Activated CD4-positive, alpha-beta T cell treated with anti-CD3 and anti-CD28 coated beads, Interleukin-2, amount 50 U/mL, for 48 hours (primary cell): ENCODE data around the gene SHPK.
"Not testable (repeated sequence)": the region's sequence is repeated elsewhere in the genome, so short reads cannot be mapped to it uniquely, and the experiment has no call there.

ENCODE experiments used
- DNase-seq, 2 experiments: peaks; one replicate each; pipeline ENCODE4 v3.0.0-alpha.2; 2020

Gene SHPK

DNA sequence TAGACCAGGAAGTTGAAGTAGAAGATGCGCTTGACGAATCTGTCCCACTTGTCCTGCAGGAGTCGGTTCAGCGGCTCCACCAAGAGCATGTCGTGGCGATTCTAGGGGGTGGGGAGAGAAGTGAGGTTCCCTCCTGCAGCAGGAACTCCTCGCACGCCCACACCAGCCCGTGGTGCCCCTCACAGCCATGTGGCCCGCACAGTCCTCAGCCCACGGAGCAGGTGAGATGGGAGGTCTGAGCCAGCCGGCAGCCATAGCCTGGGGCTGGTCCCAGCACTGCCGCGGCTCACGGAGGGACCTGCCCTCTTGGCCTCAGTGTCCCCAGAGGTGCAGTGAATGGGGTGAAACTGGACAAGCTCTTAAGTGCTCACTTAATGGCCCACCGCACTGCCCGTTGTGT, 50.2 kb downstream of the SHPK start:
- DNase-seq, result no peak

DNA sequence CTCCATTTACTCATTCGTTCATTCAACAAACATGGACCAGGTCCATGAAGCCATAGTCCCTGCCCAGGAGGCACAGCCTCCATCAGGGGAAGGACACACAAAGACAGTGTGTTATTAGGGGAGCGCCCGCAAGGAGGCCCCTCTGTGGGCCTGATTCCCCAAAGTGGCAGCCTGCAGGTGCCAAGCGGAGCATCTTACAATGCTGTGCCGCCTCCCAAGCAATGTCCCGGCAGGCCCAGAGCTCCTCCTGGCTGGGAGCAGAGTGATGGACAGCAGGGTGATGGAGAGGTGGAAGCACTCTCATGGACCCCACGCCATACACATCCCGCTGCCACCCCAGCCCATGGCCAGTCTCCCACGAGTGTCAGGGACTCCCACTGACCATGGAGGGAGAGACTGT, 52.6 kb downstream of the SHPK start:
- no peak for DNase-seq

DNA sequence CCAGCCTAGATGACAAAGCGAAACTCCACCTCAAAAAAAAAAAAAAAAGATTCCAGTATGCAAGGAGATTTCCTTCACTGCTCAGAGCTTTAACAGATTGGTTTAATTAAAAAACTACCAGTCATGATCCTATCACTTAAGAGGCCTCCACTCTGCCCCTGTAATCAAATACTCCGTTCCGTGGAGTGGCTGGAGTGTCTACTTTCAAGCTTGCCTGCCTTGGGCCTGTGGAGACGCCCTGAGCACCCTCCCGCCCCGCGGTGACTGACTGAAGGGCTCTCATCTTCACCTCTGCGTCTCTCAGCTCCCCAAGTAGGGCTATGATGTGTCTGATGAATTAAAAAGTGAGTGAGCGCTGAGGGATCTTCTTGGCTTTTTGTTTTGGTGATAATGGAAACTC, 53.1 kb downstream of the SHPK start:
- no peak for DNase-seq

DNA sequence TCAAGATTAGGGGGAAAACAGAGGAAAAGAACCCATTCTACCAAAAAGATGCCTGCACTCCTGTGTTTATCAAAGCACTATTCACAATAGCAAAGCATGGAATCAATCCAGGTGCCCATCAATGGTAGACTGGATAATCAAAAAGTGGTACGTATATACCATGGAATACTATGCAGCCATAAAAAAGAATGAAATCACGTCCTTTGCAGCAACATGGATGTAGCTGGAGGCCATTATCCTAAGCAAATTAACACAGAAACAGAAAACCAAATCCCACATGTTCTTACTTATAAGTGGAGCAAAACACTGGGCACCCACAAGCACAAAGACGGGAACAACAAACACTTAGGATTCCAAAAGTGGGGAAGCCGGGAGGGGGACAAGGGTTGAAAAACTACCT, 57.4 kb downstream of the SHPK start:
- DNase-seq, result not testable (repeated sequence)

DNA sequence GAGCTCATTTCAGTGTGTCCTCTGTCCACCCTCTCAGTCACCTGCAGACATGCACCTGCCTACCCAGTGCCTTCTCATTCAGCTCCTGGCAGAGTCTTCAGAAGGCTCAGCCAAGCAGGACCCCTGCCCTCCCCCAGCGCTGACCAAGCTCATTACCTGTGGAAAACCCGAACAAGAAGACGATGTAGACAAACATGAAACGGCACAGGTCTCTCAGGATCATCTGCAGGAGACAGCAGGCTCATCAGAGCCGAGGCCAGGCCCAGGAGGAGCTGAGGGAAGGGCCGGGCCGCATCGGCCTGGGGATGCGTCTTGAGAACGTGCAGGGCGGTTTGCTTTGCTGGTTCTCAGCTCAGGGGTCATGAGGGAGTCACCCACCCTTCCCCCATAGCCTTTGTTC, 59.1 kb downstream of the SHPK start:
- no peak for DNase-seq

DNA sequence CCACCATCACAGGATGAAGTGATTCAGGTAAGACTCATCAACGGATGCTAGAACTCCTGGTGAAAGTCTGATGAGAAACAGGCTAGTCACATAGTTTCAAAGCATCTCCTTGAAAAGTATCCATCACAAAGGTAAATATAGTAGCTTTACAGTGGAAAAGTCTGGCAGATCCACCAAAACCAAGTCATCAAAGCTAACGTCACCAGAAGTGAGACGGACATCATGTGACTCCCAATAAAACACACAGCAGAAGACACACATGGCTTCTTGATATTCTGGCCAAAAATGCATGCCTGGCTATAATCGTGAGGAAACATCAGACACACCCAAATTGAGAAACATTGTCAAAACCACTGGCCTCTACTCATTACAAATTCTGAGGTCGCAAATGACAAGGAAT, 60.5 kb downstream of the SHPK start:
- DNase-seq, result no peak

DNA sequence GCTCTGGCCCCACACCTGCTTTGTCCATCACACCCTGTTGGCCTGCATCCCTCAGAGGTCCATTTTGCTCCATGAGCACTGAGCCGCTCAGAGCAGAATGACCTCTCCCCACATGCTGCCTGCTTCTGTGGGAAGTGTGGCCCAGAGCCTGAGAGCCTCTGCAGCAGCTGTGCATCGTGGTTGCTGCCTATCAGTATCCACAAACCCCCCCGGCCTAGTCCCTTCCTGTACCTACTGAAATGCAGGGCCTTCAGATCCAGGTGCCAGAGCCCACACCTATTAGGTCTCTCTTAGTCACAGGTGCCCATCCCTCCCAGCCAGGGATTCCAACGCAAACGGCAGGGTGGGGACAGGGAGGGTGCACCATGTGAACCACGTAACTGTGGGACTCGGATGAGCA, 61.8 kb downstream of the SHPK start:
- no peak for DNase-seq

DNA sequence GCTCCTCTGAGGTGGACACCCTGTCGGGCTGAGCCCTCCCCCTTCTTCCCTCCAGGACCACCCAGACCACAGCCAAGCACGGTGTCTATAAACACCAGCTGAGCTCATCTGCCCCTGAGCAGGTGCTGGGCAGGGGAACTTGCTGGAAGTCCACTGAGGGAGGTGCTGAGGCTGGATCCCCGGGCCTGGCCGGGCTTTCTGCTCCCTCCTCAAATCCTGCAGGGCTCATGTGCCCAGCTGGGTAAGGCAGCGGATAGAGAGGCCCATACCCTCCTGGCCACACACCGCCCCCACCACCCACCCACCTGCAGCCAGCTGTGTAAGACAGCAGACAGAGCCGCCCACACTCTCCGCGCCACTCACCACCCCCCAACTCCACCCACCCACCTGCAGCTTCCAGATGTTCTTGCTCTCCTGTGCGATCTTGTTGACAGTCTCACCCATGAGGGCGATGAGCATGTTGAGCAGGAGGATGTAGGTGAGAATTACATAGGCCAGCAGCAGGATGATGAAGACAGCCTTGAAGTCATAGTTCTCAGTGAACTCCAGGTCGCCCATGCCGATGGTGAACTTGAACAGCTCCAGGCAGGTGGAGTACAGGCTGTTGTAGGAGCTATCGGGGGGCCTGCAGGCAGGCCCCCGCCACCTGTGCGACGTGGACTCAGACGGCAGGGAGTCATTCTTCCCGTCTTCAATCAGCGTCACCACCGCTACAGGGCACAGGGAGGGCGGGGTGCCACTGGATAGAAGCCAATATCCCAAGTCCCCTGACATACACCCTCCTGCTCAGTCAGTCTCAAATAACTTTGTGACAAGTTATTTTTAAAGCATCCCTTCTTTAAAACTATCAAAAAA, 62.6 kb downstream of the SHPK start:
- DNase-seq, result no peak

DNA sequence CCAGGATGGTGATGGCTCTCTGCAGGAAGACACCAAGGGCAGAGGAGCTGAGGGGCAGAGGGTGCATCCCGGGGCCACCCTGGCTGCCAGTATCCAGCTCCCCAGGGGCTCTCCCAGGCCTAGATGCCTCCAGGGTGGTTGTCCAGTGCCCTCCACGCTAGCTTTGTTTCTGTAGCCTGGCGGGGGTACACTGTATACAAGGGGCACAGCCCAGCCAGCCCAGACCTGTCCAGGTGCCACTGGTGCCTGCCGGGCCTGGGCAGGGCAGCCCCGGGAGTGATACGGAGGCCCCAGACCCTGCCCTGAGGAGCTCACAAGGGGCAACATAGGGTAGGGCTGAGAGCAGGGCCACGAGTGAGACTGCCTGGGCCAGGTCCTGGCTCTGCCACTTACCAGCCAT, 63.8 kb downstream of the SHPK start:
- DNase-seq, result no peak

DNA sequence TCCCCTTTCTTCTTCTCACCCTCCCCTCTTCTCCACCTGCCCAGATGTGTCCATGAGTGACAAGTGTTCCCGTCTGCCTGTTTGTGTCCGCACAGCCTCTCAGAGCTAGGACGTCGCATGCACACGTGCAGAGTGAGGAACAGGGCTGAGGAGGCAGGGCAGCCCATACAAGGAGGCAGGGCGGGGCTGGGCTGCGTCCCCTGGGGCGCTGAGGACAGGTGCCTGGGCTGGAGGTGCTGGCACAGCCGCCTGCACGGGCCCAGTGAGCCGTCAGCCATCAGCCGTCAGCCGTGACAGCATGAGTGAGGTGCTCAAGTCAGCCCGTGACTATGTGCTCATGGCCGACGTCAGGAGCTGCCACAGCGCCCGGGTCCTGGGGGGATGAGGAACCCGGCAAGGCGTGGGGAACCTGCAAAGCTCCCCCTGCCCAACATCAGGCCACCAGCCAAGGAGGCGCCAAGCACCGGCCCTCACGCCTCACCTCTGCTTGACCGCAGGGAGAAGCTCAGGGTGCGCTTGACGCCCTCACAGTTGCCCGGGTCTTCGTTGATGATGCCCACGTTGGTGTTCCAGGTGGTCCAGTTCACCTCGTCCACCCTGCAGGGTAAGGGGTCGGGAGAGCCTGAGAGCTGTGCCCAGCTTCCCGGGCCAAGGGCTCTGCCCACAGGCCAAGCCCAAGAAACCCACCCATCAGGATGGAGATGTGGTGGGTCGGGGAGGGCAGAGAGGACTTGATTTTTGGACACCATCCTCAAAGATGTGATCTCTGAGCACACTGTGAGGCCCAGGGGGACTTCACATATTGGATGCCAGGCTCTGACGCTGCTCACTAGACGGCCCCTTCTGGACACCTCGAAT, 64.8 kb downstream of the SHPK start:
- no peak for DNase-seq

DNA sequence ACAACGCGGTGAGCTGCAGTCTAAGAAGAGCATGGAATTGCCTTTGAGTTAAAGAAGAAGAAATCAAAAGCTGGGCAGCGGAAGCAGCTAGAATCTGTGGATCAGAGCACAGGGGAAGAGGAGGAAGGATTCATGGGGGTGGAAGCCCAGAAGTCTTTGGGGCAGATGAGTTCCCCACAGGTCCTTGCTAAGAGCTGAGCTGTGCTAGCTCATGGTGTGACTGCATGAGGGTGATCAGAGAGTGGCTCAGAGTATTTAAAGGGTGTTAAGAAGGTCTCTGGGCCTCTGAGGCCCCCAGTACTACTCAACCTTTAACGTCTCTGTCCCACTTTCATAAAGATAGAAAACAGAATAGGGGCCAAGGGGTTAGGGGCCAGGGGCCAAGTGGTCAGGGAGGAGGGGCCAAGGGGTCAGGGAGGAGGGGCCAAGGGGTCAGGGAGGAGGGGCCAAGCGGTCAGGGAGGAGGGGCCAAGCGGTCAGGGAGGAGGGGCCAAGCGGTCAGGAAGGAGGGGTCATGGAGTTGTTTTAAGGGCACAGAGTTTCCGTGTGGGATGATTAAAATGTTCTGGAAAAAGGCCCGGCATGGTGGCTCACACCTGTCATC, 66.4 kb downstream of the SHPK start:
- no peak for DNase-seq

DNA sequence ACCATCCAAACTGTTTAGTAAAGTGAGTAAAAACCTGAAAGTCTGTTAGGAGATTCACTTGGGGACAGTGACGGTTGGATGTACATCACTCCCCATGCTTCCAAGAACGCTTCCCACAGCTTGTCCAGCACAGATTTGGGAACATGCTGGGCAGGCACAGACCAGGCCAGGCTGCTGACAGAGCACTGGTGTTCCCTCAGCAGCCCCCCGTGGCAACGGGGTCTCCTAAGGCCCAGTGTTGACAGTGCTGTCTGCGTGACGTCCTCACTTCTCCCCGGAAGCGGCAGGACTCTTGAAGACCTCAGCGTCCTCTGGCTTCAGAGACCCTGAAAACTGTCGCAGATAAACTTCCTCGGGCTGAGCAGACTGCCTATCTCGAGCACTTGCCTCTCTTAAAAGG, 69.5 kb downstream of the SHPK start:
- DNase-seq, result no peak

DNA sequence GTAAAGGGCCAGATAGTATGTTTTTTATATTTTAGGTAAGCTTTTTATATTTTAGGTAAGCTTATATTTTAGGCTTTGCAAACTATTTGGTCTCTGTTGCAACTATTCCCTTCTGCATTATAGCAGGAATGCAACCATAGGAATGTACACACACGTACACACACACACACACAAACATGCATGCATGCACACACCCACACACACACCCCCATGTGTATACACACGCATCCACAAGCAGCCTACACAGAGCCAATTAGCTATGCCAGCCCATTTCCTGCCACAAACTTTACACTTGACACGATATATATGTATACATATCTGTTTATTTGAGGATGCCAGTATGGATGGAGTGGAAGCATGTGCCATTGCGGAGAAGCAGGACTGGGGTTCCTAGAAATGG, 70.9 kb downstream of the SHPK start:
- DNase-seq, result no peak

DNA sequence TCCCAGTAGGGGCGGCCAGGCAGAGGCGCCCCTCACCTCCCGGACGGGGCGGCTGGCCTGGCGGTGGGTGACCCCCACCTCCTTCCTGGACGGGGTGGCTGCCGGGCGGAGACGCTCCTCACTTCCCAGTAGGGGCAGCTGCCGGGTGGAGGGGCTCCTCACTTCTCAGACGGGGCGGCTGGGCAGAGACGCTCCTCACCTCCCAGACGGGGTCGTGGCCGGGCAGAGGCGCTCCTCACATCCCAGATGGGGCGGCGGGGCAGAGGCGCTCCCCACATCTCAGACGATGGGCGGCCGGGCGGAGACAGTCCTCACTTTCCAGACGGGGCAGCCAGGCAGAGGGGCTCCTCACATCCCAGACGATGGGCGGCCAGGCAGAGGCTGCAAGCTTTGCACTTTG, 71.8 kb downstream of the SHPK start:
- DNase-seq, result not testable (repeated sequence)

DNA sequence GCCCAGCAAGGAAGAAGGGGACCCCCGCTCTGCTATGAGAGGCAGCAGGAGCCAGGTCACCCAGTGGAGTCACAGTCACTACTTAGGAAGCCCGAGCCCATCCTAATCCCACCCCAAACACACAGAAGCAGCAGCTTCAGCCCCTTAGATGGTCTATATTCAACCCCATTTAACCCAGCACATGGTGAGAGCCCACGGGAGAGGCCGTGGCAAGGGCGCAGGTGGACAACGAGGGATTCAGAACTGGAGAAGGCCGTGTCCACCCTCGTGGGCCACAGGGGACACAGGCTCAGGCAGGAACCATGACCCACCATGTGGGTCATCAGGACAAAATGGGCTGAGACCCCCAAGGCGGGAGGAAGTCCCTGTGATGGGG, 76.8 kb downstream of the SHPK start:
- no peak for DNase-seq

DNA sequence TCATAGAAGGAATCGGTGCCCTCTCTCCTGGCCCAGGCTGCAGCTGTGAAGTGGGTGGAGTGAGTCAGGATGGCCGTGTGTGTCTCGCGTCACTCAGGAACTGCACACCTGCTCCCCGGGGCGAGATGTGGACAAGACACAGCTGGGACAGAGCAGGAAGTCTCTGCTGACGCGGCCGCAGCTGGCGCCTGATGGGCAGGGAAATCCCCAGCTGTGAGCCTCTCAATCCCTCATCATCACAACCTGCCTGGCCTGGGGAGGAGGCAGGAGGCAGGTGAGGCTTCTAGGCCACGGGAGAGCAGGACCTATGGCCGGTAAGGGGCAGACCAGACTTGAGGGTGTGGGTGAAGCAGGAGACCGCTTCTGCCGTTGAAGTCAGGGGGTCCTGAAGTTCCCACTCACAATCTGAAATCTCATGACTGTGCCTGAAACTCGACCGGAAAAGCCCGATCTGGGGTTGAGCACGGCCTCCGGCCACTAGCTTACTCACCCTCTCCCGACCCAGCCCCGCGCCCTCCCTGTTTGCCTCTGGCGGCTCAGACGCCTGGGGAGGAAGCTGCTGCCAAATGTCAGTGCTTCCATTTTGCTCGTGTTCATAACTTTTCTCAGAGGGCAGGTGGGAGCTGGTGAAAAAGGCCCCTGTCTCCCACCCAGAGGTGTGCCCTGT, 77.3 kb downstream of the SHPK start:
- DNase-seq, result peak; percentile 61 to 70
